CD4-positive, CD25-positive, alpha-beta regulatory T cell (primary cell): Measurements from ENCODE around the gene RECK. TPM values are rescaled to one million over a fixed set of nuclear protein-coding genes. Genes with fewer than 3 reads are reported as not detected.
A peak's percentile ranks its signal among the peaks of the same experiment; 100 is the strongest.

Experiments used
- ATAC-seq, 2 donors: fragments of 150-1000 bp; cut with Tn5 transposase; one replicate each; pipeline ENCODE4 v1.10.0; 2021; ENCODE audit warnings: low read depth in 2 of 2, moderate number of reproducible peaks in 2 of 2, moderate library complexity in 1 of 2
- DNase-seq, 3 donors: peaks; one replicate each; pipeline versions ENCODE4 v3.0.0 to v3.0.0-alpha.2; 2012 to 2022; ENCODE audit warnings: mixed read lengths in 1 of 3
- H3K27ac ChIP-seq: one replicate; pipeline ENCODE4 v1.7.0; 2013; ENCODE audit warnings: mild to moderate bottlenecking, low read length; ENCODE audit not compliant: insufficient read depth, poor library complexity, severe bottlenecking
- H3K27me3 ChIP-seq: one replicate; pipeline ENCODE4 v1.7.0; 2013; ENCODE audit warnings: low read length; ENCODE audit not compliant: control insufficient read depth, insufficient read depth
- H3K36me3 ChIP-seq: one replicate; pipeline ENCODE4 v1.7.0; 2013; ENCODE audit warnings: mild to moderate bottlenecking, low read length, moderate library complexity; ENCODE audit not compliant: control insufficient read depth, insufficient read depth
- H3K4me1 ChIP-seq: 2 replicates; pipeline ENCODE4 v1.7.0; 2013; ENCODE audit warnings: mild to moderate bottlenecking, low read length; ENCODE audit not compliant: insufficient read depth, control insufficient read depth, poor library complexity, severe bottlenecking
- H3K4me3 ChIP-seq: one replicate; pipeline ENCODE4 v1.7.0; 2013; ENCODE audit warnings: low read depth, mild to moderate bottlenecking, low read length, moderate library complexity
- H3K9me3 ChIP-seq, 2 experiments: 1 replicate in 1 of 2; 2 replicates in 1 of 2; pipeline ENCODE4 v1.7.0; 2013; ENCODE audit warnings: low read length in 2 of 2, mild to moderate bottlenecking in 1 of 2, moderate library complexity in 1 of 2; ENCODE audit not compliant: control insufficient read depth in 2 of 2
- H3K27ac Mint-ChIP-seq, 3 donors: one replicate each; pipeline ENCODE4 v1.8.0; 2020 to 2022; ENCODE audit warnings: mild to moderate bottlenecking in 3 of 3, mixed read lengths in 3 of 3, moderate library complexity in 2 of 3
- H3K27me3 Mint-ChIP-seq: one replicate; pipeline ENCODE4 v1.8.0; 2022; ENCODE audit warnings: mild to moderate bottlenecking, mixed read lengths
- H3K36me3 Mint-ChIP-seq: one replicate; pipeline ENCODE4 v1.8.0; 2020; ENCODE audit warnings: mixed read lengths
- H3K4me1 Mint-ChIP-seq, 4 donors: one replicate each; pipeline ENCODE4 v1.8.0; 2020 to 2022; ENCODE audit warnings: mixed read lengths in 4 of 4, mild to moderate bottlenecking in 1 of 4
- H3K4me3 Mint-ChIP-seq, 4 donors: one replicate each; pipeline ENCODE4 v1.8.0; 2020 to 2022; ENCODE audit warnings: mild to moderate bottlenecking in 4 of 4, mixed read lengths in 4 of 4, moderate library complexity in 3 of 4
- H3K9me3 Mint-ChIP-seq, 7 donors: one replicate each; pipeline ENCODE4 v1.8.0; 2020 to 2022; ENCODE audit warnings: mixed read lengths in 7 of 7, mild to moderate bottlenecking in 3 of 7, moderate library complexity in 2 of 7
- polyA plus RNA-seq, 4 donors: library from polyadenylated mRNA; unstranded; fragments of 300-500 nt; fragmentation: Illumina TruSeq; gene quantifications; one replicate each; pipeline ENCODE4 v1.2.3, GENCODE V29; 2021
- total RNA-seq: library from RNA; stranded (reverse); gene quantifications from one replicate; pipeline ENCODE4 v1.2.3, GENCODE V29; 2022

RECK gene
- total and polyA plus RNA-seq, 5 donors from 2014 or later, result 5.5 to 12.6 (median 6.5) TPM

DNA sequence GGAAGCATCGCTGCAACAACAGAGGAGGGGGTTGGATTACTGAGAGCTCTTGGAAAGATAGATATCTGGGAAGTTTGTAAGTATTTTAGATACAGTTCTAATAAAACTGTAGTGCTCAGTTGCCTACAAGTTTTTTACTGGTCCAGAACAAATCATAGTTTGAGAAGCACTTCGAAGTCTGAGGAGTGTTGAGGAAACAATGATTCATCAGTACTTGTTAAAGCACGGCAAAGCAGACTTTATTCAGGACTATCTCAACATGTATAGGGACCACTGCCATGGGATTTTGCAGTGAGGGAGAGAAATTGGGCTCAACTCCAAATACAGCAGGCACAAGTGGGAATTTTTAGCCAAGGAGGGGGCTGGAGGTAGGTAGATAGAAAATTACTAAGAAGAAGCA, 25.3 kb upstream of the RECK start:
- Mint-ChIP-seq H3K36me3 (no peaks in the 10 kb centered on the region), H3K9me3 (peaks cover 0 to 3% (median 0%) of the 10 kb centered on the region in 7 donors), H3K4me1 (peaks cover 0 to 13% (median 8%) of the 10 kb centered on the region in 4 donors), H3K27me3 (peaks cover 33% of the 10 kb centered on the region), H3K27ac (no peak overlapping the region), H3K4me3 (no peak overlapping the region)
- Histone ChIP-seq H3K9me3 (peaks cover 0 to 2% of the 10 kb centered on the region in 2 experiments), H3K4me3 (no peak overlapping the region), H3K27me3 (peaks cover 31% of the 10 kb centered on the region), H3K4me1 (peaks cover 7% of the 10 kb centered on the region), H3K36me3 (no peaks in the 10 kb centered on the region), H3K27ac (no peak overlapping the region)
- DNase-seq (no peak), ATAC-seq (no peak)

- Mint-ChIP-seq H3K27ac (no peak overlapping the region), H3K27me3 (peaks cover 5% of the 10 kb centered on the region), H3K9me3 (peaks cover 0 to 2% (median 0%) of the 10 kb centered on the region in 7 donors), H3K36me3 (no peaks in the 10 kb centered on the region), H3K4me1 (no peaks in the 10 kb centered on the region), H3K4me3 (no peak overlapping the region)
- Histone ChIP-seq H3K4me1 (no peaks in the 10 kb centered on the region), H3K9me3 (no peaks in the 10 kb centered on the region), H3K27ac (no peak overlapping the region), H3K36me3 (no peaks in the 10 kb centered on the region), H3K27me3 (peaks cover 14% of the 10 kb centered on the region), H3K4me3 (no peak overlapping the region)
- no peak for DNase-seq
- ATAC-seq, result no peak
Measured at GRCh38 chr9:36017278-36017677, 19.4 kb upstream of the RECK start.

- Mint-ChIP-seq H3K9me3 (peaks cover 0 to 2% (median 0%) of the 10 kb centered on the region in 7 donors), H3K4me1 (peaks cover 0 to under 1% (median 0%) of the 10 kb centered on the region in 4 donors), H3K27ac (no peak overlapping the region), H3K36me3 (no peaks in the 10 kb centered on the region), H3K4me3 (no peak overlapping the region), H3K27me3 (peaks cover 5% of the 10 kb centered on the region)
- peaks cover 10% of the 10 kb centered on the region for H3K27me3 ChIP-seq
- no peaks in the 10 kb centered on the region for H3K4me1 ChIP-seq
- H3K27ac ChIP-seq, result no peak overlapping the region
- H3K36me3 ChIP-seq, result no peaks in the 10 kb centered on the region
- ATAC-seq, result no peak
- no peak overlapping the region for H3K4me3 ChIP-seq
- no peak for DNase-seq
- H3K9me3 ChIP-seq, result no peaks in the 10 kb centered on the region
Measured at GRCh38 chr9:36018129-36018528, 18.6 kb upstream of the RECK start.

GRCh38 chr9:36018891-36019720, 17.6 kb upstream of the RECK start:
- Histone ChIP-seq H3K27me3 (peaks cover 8% of the 10 kb centered on the region), H3K4me3 (no peak overlapping the region), H3K27ac (no peak overlapping the region), H3K36me3 (no peaks in the 10 kb centered on the region), H3K4me1 (no peaks in the 10 kb centered on the region), H3K9me3 (no peaks in the 10 kb centered on the region)
- ATAC-seq (no peak), DNase-seq (no peak)
- Mint-ChIP-seq H3K27ac (no peak overlapping the region), H3K36me3 (no peaks in the 10 kb centered on the region), H3K27me3 (peaks cover 11% of the 10 kb centered on the region), H3K4me3 (no peak overlapping the region), H3K4me1 (peaks cover 0 to 3% (median 3%) of the 10 kb centered on the region in 4 donors), H3K9me3 (peaks cover 0 to 2% (median 0%) of the 10 kb centered on the region in 7 donors)

DNA sequence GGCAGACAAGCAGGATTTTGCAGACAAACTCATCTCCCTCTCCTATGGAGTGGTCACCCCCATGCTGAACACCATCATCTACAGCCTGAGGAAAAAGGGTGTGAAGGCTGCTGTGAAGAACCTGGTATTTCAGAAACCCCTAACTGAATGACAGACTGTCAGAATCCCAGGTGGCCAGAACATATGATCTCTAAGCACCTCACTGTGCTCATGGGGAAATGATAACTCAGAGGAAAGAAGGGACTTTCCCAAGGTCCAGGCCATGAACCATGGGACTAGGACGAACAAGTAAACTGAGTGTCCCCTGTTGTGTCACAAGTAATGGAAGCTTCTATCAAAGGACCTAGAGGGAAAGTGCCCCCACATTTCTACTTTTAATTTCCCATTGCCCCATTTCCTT, 14.7 kb upstream of the RECK start:
- H3K4me3 ChIP-seq, result no peak overlapping the region
- H3K9me3 Mint-ChIP-seq, result no peaks in the 10 kb centered on the region
- no peak for DNase-seq
- no peak overlapping the region for H3K27ac ChIP-seq
- H3K9me3 ChIP-seq, result no peaks in the 10 kb centered on the region
- no peak for ATAC-seq
- peaks cover 7% of the 10 kb centered on the region for H3K27me3 ChIP-seq
- H3K4me1 Mint-ChIP-seq, result peaks cover 0 to 3% (median 3%) of the 10 kb centered on the region in 4 donors
- no peaks in the 10 kb centered on the region for H3K36me3 Mint-ChIP-seq
- H3K27me3 Mint-ChIP-seq, result peaks cover 6% of the 10 kb centered on the region
- no peaks in the 10 kb centered on the region for H3K36me3 ChIP-seq
- H3K4me3 Mint-ChIP-seq, result no peak overlapping the region
- H3K4me1 ChIP-seq, result no peaks in the 10 kb centered on the region
- no peak overlapping the region for H3K27ac Mint-ChIP-seq

GRCh38 chr9:36023260-36024048, 13.3 kb upstream of the RECK start:
- Histone ChIP-seq H3K27me3 (peaks cover 7% of the 10 kb centered on the region), H3K4me1 (no peaks in the 10 kb centered on the region), H3K27ac (no peak overlapping the region), H3K36me3 (no peaks in the 10 kb centered on the region), H3K4me3 (no peak overlapping the region), H3K9me3 (no peaks in the 10 kb centered on the region)
- Mint-ChIP-seq H3K27me3 (peaks cover 6% of the 10 kb centered on the region), H3K27ac (no peak overlapping the region), H3K9me3 (no peaks in the 10 kb centered on the region), H3K4me1 (peaks cover 0 to 3% (median 3%) of the 10 kb centered on the region in 4 donors), H3K36me3 (no peaks in the 10 kb centered on the region), H3K4me3 (no peak overlapping the region)
- peak; percentile 67 to 75 for ATAC-seq
- DNase-seq, result peak; percentile 42 to 76 (median 72)

DNA sequence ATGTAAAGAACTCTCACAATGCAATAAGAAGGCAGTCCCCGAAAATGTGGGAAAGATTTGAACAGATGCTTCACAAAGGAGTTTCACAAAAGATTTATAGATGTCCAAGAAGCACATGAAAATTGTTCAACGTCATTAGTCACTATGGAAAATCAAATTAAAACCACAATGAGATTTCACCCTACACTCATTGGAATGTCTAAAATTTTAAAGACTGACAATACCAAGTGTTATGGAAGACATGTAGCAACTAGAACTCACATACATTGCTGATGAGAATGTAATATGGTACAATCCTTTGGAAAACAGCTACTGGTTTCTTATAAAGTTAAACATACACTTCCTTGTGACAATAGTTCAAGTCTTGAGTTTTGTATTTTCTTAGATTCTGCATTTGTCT, 11.0 kb upstream of the RECK start:
- H3K27ac Mint-ChIP-seq, result no peak overlapping the region
- DNase-seq, result no peak
- H3K9me3 ChIP-seq, result no peaks in the 10 kb centered on the region

More for the DNA sequence above, 11.0 kb upstream of the RECK start:
- Mint-ChIP-seq H3K36me3 (no peaks in the 10 kb centered on the region), H3K27me3 (peaks cover 20% of the 10 kb centered on the region), H3K4me1 (peaks cover 0 to 3% (median 3%) of the 10 kb centered on the region in 4 donors), H3K4me3 (no peak overlapping the region), H3K9me3 (no peaks in the 10 kb centered on the region)
- no peaks in the 10 kb centered on the region for H3K36me3 ChIP-seq
- no peak overlapping the region for H3K27ac ChIP-seq
- H3K27me3 ChIP-seq, result peaks cover 16% of the 10 kb centered on the region
- ATAC-seq, result no peak
- H3K4me1 ChIP-seq, result no peaks in the 10 kb centered on the region
- H3K4me3 ChIP-seq, result no peak overlapping the region
